HG02852 (cell line): ENCODE data around the gene C10orf71.

Experiments
- ATAC-seq: cut with Tn5 transposase; IDR thresholded peaks from one replicate; pipeline ENCODE4 v1.9.1; 2021; ENCODE audit warnings: mild to moderate bottlenecking, moderate library complexity; ENCODE audit not compliant: unreplicated experiment

C10orf71 gene

GRCh38 chr10:49359349-49360270 is 60.6 kb downstream of the C10orf71 start:
- no peak for ATAC-seq

DNA sequence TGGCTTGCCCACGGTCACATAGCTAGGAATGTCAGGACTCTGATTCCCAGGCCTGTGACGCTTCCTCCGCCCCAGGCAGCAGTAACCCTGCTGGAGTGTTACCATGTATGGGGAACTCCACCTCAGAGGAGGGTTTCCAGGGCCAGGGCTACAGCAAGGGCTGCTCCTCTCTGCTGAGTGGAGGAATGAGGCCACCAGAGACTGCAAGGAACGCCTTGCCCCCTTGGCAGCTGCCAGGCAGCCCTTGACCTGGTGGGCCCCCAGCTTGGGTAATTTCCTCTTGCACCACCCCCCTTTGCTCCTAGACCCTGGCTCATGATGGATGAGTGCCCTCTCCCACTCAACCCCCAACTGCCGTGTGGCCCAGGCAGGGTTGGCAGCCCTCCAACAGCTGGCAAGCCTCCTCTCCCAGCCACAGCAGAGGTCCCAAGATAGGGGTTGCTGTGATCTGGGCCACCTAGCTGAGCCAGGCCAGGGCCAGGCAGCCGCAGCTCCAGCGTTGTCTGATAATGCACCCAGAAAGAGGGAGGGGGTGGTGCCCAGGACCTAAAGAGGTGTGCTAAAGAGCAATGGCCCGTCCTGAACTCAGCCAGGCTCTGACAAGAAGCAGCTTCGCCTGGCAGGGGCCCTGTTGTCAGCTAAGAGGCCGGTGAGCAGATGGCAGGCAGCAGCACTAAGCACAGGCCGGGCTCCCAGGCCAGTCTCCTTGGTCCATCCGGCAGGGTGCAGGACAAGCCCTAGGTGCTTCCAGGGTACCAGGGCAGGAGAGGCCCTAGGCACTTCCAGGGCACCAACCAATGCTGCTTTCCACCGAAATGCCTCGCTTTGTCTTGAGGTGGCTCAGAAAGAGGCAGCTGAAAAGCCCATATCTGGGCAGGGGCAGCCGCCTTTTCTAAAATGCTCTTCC is 61.6 kb downstream of the C10orf71 start:
- no peak for ATAC-seq

GRCh38 chr10:49361178-49361554 is 62.2 kb downstream of the C10orf71 start:
- no peak for ATAC-seq

GRCh38 chr10:49361735-49362568 is 63.0 kb downstream of the C10orf71 start:
- ATAC-seq, result no peak

DNA sequence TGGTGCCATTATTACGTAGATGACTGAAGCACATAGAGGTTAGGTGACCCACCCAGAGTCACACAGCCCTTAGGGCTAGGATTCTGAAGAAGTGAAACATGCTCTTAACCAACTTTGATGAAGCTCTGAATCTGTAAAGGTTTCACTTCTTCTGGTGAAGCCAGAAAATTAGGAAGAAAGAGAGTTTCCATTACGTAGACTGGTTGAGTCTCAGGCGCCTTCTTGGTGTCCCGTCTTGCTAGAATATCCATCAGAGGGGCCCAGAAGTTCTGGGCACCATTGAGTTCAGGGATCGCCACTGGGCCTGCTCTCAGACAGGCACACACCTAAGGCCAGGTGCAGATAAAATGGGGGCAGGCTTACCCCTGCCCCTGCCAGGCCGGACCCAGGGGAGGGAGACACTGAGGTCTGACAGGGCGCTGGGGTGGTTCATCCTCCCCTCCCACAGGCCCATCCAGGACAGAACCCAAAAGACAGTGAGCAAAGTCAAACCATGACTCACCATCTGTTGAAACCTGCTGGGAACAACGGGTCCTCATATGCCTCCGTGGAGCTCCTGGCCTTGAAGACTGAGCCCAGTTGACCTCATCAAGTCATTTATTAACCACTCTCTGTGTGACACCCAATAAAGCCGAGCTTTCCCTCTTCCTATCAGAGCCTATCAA is 63.8 kb downstream of the C10orf71 start:
- peak; percentile 90 for ATAC-seq

DNA sequence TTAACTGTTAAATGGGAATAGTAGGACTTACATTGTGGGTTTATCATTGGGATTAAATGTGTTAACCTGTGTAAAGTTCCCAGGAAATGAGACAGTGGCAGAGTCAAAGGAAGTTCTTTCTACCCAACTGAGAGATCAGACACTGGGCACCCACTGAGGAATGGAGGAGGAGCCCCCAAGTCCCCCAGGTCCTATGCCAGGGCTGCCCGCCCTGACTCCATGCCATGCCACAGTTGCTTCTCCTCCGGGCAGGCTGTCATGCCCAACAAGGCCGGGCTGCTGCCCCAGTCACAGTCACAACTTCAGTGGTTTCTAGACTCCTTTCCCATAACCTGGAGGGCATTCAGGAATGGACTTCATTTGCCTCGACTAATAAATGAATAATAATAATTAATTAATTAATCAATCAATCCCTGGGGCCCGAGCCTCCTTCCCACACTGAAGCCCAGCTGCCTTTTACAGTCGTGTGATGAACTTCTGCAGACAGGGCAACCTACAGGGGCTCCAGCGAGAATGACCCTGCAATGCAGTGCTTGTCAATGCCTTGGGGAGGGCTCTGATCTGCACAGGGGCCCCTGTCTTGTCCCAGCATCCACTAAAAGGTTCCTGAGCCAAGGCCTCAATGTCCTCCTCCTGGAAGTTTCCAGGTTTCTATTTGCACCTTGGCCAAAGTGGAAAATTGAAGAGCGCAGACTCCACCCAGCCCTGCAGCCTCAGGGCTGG is 64.5 kb downstream of the C10orf71 start:
- no peak for ATAC-seq

DNA sequence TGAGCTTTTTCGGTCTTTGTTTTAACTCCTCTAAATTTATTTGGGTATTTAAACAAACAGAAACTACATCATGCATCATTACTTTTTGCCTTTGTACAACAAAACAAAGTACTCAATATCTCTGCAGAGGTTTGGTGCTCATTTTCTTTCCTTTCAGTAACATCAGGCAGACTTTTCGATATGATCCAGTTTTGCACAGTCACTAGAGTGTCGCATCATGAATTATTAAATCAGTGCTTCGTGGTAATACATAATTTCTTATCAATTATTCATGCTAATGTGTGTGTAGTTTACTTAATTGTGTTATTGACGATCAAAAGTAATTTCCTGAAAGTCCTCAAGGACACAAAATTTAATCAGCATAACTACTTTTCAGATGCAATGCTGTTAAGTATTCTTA is 65.1 kb downstream of the C10orf71 start:
- no peak for ATAC-seq

GRCh38 chr10:49364747-49365146 is 65.8 kb downstream of the C10orf71 start:
- no peak for ATAC-seq

DNA sequence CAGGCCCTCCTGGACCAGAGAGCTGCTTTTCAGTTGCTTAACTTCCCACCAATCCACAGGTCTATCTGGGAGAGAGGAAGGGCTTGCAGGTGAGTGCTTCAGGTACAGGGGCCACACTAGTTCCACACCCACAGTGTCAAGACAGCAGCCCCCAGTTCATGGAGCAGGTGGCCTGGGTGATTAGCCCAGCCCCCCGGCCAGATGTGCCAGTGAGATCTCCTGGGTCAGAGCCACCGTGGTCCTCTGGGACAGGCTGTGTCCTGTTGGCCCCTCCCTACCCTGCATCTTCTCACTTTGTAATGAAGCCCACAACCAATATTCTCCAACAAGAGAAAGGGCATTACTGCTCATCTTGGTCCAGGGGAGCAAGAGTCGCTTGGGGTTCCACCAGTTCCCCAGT is 66.3 kb downstream of the C10orf71 start:
- no peak for ATAC-seq

GRCh38 chr10:49365675-49366415 is 66.9 kb downstream of the C10orf71 start:
- ATAC-seq, result no peak

GRCh38 chr10:49366460-49366859 is 67.5 kb downstream of the C10orf71 start:
- ATAC-seq, result no peak

GRCh38 chr10:49367600-49367999 is 68.6 kb downstream of the C10orf71 start:
- ATAC-seq, result no peak

DNA sequence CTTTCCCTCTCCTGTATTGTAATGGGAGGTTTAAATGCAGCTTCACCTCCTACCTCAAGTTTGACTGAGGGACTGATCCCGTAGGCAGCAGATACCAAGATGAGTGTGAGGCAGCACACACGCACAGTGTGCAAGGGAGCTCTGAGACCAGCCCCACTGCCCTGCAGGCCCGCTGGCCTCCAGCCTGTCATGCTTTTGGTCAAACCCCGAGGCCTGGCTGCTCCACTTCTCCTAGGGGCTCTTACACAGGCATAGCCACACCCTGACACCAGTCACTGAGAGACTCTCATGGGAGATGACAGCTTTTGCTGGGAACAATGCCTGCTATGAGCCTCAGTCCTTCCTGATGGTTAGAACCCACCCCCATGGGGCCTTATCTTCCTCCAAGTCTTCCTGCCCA is 69.3 kb downstream of the C10orf71 start:
- no peak for ATAC-seq

DNA sequence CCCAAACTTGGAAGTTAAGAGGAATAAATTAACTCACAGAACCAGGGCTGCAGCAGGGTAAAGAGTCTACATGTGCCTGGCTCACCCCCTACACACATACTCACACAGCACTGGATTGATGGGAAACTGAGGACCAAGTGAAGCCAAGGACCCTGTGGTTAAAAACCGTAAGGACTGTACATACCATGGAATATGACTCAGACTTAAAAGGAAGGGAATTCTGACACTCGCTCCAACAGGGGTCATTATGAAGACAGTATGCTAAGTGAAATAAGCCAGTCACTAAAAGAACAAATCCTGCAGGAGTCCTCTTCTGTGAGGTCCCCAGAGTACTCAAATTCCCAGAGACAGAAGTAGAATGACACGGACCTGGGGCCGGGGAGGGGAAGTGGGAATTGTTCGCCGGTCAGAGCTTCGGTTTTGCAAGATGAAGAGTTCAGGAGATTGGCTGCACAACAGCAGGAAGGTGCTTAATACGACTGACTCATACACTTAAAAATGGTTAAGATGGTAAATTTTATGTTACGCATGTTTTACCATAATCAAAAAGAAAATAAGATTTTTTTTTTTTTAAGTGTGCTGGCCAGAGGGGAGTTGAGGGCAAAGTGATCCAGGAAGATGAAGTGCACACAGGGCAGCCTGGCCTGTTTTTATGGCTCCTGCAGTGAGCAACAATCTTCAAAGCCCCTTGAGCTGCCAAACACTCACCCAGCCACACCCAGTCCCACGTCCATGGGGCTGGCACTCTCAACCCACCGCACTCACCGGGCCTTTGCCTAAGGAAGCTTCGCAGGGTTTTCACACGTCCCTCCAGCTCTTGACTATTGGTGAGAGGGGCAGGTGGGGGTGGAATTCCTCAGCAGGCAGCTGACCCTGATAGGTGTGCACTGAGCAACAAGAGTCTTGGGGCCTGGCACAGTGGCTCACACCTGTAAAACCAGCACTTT is 70.5 kb downstream of the C10orf71 start:
- ATAC-seq, result no peak

DNA sequence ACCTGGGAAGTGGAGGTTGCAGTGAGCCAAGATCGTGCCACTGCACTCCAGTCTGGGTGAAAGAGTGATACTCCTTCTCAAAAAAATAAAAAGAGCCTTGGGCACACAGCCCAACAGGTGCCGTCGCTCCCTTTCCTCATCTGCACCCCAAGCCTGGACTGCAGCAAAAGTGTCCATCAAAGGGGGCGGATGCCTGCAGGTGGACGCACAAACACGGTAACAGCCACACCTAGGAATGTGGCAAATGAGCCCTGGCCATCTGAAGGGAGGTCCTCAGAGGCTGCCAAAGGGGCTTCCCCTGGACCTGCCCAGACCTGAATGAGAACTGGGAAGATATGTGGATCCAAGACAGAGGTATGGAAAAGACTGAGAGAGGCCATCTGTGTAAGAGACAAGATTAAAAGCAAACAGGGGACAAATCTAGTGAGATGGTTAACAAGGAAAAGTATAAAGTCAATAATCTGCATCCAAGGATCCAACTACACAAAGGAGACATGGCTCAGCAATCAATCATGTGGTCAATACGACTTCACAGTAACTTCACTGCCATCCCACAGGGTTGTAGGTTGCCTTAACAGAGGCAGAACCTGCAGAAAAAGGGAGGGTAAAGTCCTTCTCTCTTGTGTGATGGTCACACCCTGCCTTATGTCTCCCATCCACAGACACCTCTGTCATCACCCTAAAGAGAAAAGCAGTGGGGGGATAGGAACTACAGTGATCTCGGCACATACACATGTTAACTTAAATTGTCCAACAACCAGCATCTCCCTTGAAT is 71.5 kb downstream of the C10orf71 start:
- no peak for ATAC-seq

- no peak for ATAC-seq
These were observed 73.0 kb downstream of the C10orf71 start for GRCh38 chr10:49371967-49372366.

GRCh38 chr10:49373361-49373760 is 74.4 kb downstream of the C10orf71 start:
- no peak for ATAC-seq
